ENCODE measurements around the gene POTEJ. TPM values are rescaled to one million over a fixed set of nuclear protein-coding genes. Genes with fewer than 3 reads are reported as not detected.
"Not testable (repeated sequence)": the region's sequence is repeated elsewhere in the genome, so short reads cannot be mapped to it uniquely, and the experiment has no call there.

The POTEJ gene
- total RNA-seq (not detected), polyA plus RNA-seq (not detected)
- long read RNA-seq, donor 1 = 0 reads
- long read RNA-seq, donor 2, partial matches to known transcripts = 0 of 9 reads
- long read RNA-seq, donor 2, other reads (novel, unspliced or antisense) = 9 of 9 reads

- H3K27me3 ChIP-seq (replicated peaks in 1 of 7); H3K9me3 ChIP-seq; H3K4me1 ChIP-seq; intact Hi-C loops (cut with DNase I; ENCODE audit: low total_unique reads); H3K27ac ChIP-seq; H3K36me3 ChIP-seq; H3K4me3 ChIP-seq; DNase-seq: not testable (repeated sequence)
- WGBS, 5 donors = 60 to 88% (median 85%) methylated on average over 1 to 3 of the region's 13 CpGs; no CpG with 5 or more reads in 1 of the 5 donors
Measured at GRCh38 chr2:130611140-130611539, at the start of gene POTEJ. Gene POTEJ, plus strand, starts transcription at chr2:130611440. Its CDS starts 93 bp downstream, at chr2:130611533.

GRCh38 chr2:130566165-130566564 lies 45.1 kb upstream of the POTEJ start:
- no CpG with 5 or more reads among the region's 4 CpGs for WGBS, 5 donors
- intact Hi-C loops (cut with DNase I; ENCODE audit: low total_unique reads); H3K4me3 ChIP-seq: not testable (repeated sequence)

GRCh38 chr2:130571929-130572328 lies 39.3 kb upstream of the POTEJ start:
- intact Hi-C loops (cut with DNase I; ENCODE audit: low total_unique reads); H3K9me3 ChIP-seq; H3K27me3 ChIP-seq (replicated peaks in 1 of 7); H3K4me1 ChIP-seq; DNase-seq; H3K27ac ChIP-seq; H3K36me3 ChIP-seq; H3K4me3 ChIP-seq: not testable (repeated sequence)
- whole genome bisulfite sequencing, 5 donors = no CpG with 5 or more reads among the region's 3 CpGs

More at GRCh38 chr2:130566165-130566564, 45.1 kb upstream of the POTEJ start:
- H3K27me3 ChIP-seq (replicated peaks in 1 of 7); H3K4me1 ChIP-seq; H3K9me3 ChIP-seq; H3K36me3 ChIP-seq; H3K27ac ChIP-seq; DNase-seq: not testable (repeated sequence)

DNA sequence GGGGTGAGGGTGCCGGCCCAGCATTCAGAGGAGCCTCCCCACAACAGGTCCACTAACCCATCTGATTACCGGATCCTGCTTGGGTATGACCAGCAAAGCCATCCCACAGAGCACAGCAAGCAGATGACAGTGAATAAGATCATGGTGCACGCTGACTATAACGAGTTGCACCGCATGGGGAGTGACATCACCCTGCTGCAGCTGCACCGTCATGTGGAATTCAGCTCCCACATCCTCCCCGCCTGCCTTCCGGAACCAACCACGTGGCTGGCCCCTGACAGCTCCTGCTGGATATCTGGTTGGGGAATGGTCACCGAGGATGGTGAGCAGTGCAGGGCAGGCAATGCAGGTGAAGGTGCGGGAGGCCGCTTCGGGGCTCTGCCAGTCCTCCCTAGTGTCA lies 37.0 kb upstream of the POTEJ start:
- intact Hi-C loops (cut with DNase I; ENCODE audit: low total_unique reads) = not testable (repeated sequence)
- 73 to 92% (median 85%) methylated on average over 3 to 7 of the region's 13 CpGs; no CpG with 5 or more reads in 1 of the 5 donors for WGBS, 5 donors
- peak; percentile 38 for DNase-seq

GRCh38 chr2:130576209-130576784 lies 34.9 kb upstream of the POTEJ start:
- H3K9me3 ChIP-seq; H3K4me3 ChIP-seq; H3K4me1 ChIP-seq; H3K27ac ChIP-seq; H3K27me3 ChIP-seq (replicated peaks in 1 of 7); H3K36me3 ChIP-seq; intact Hi-C loops (cut with DNase I; ENCODE audit: low total_unique reads); DNase-seq: not testable (repeated sequence)
- WGBS, 5 donors = no CpG with 5 or more reads among the region's 8 CpGs

More for the DNA sequence above, 37.0 kb upstream of the POTEJ start:
- not testable (repeated sequence) for H3K27me3 ChIP-seq (replicated peaks in 1 of 7); H3K36me3 ChIP-seq; H3K27ac ChIP-seq; H3K4me3 ChIP-seq; H3K9me3 ChIP-seq; H3K4me1 ChIP-seq

DNA sequence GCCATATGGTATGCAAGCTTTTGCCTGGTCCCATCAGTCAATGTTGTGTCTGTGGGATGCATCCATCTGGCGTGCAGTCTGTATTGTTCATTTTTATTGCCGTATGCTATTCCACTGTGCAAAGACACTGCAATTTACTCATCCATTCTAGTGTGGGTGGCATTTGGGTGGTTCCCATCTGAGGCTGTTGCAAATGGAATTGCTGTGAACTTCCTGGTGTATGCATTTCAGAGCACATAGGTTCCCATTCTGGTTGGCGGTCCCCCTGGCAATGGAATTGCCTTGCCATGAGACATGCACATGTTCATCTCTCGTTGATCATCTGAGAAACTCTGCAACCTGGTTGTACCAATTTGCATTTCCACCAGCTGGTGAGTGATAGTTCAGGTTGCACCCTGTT lies 33.7 kb upstream of the POTEJ start:
- intact Hi-C loops (cut with DNase I; ENCODE audit: low total_unique reads); H3K27ac ChIP-seq: not testable (repeated sequence)
- WGBS, 5 donors = no CpG with 5 or more reads among the region's 4 CpGs

GRCh38 chr2:130579121-130579520 lies 32.1 kb upstream of the POTEJ start:
- DNase-seq = peak; percentile 53
- intact Hi-C loops (cut with DNase I; ENCODE audit: low total_unique reads); H3K36me3 ChIP-seq; H3K27ac ChIP-seq; H3K27me3 ChIP-seq (replicated peaks in 1 of 7); H3K9me3 ChIP-seq; H3K4me3 ChIP-seq; H3K4me1 ChIP-seq: not testable (repeated sequence)
- 85 to 100% (median 88%) methylated on average over 4 to 5 of the region's 7 CpGs for WGBS, 5 donors

More for the DNA sequence above, 33.7 kb upstream of the POTEJ start:
- not testable (repeated sequence) for H3K36me3 ChIP-seq; H3K4me1 ChIP-seq; H3K4me3 ChIP-seq; H3K27me3 ChIP-seq (replicated peaks in 1 of 7); DNase-seq; H3K9me3 ChIP-seq

- DNase-seq = peak; percentile 35
- H3K27ac ChIP-seq; intact Hi-C loops (cut with DNase I; ENCODE audit: low total_unique reads); H3K27me3 ChIP-seq (replicated peaks in 1 of 7); H3K4me1 ChIP-seq; H3K9me3 ChIP-seq; H3K36me3 ChIP-seq; H3K4me3 ChIP-seq: not testable (repeated sequence)
- 87 to 93% (median 89%) methylated on average over 6 of the region's 7 CpGs; no CpG with 5 or more reads in 2 of the 5 donors for WGBS, 5 donors
Measured at GRCh38 chr2:130581491-130581890, 29.7 kb upstream of the POTEJ start.

- intact Hi-C loops (cut with DNase I; ENCODE audit: low total_unique reads); H3K27me3 ChIP-seq (replicated peaks in 1 of 7); H3K4me1 ChIP-seq; H3K9me3 ChIP-seq; H3K36me3 ChIP-seq; H3K27ac ChIP-seq; H3K4me3 ChIP-seq: not testable (repeated sequence)
- 38 to 72% (median 62%) methylated on average over 1 to 3 of the region's 7 CpGs; no CpG with 5 or more reads in 1 of the 5 donors for WGBS, 5 donors
- peak; percentile 11 for DNase-seq
Measured at GRCh38 chr2:130582970-130583369, 28.3 kb upstream of the POTEJ start.

DNA sequence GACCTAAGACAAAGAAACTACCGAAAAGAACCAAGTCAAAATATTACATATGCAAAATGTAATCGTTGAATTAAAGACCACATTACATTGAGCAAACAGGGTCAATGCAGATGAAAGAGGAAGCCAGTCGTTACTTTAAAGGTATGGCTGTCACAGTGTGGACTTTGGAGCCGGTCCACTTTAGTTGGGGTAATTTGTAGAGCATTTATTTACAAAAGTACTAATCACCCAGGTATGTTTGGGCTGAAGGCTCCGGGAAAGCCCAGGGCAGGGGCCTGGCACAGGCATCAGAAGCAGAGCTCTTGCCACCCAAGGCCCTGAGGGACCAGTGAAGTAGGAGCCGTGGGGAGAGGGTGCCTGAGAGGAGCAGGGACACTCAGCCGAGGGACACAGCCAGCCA lies 27.7 kb upstream of the POTEJ start:
- H3K4me3 ChIP-seq; H3K36me3 ChIP-seq; H3K27ac ChIP-seq; H3K27me3 ChIP-seq (replicated peaks in 1 of 7); intact Hi-C loops (cut with DNase I; ENCODE audit: low total_unique reads); DNase-seq; H3K4me1 ChIP-seq; H3K9me3 ChIP-seq: not testable (repeated sequence)
- WGBS, 5 donors = 62 to 70% (median 64%) methylated on average over 3 to 5 of the region's 7 CpGs

- H3K27ac ChIP-seq; H3K36me3 ChIP-seq; H3K4me3 ChIP-seq; H3K9me3 ChIP-seq; H3K4me1 ChIP-seq; H3K27me3 ChIP-seq (replicated peaks in 1 of 7); intact Hi-C loops (cut with DNase I; ENCODE audit: low total_unique reads): not testable (repeated sequence)
- WGBS, 5 donors = 88 to 95% (median 94%) methylated on average over 2 of the region's 4 CpGs
- DNase-seq = peak; percentile 16
Measured at GRCh38 chr2:130584726-130585125, 26.5 kb upstream of the POTEJ start.
